Kidney (tissue), 14 donors: ENCODE data around the gene GATA2. TPM values are rescaled to one million over a fixed set of nuclear protein-coding genes. Genes with fewer than 3 reads are reported as not detected.

ENCODE experiments used
- DNase-seq, 5 donors: peaks; one replicate each; pipeline ENCODE4 v3.0.0-alpha.2; 2013 to 2020
- FAIRE-seq: peaks from 2 replicates; lab custom pipeline; 2012; peaks lifted over from hg19 to GRCh38; lab: Jason Lieb, UNC
- H3K27ac ChIP-seq, 2 donors: one replicate each; pipeline ENCODE4 v1.7.0; 2013; ENCODE audit warnings: low read depth in 2 of 2, low read length in 2 of 2, inconsistent platforms in 1 of 2
- H3K27me3 ChIP-seq: one replicate; pipeline ENCODE4 v1.7.1; 2013; ENCODE audit warnings: low read length, inconsistent platforms; ENCODE audit not compliant: control insufficient read depth, insufficient read depth
- H3K36me3 ChIP-seq, 3 donors: one replicate each; pipeline versions ENCODE4 v1.7.0 to v1.7.1; 2013; ENCODE audit warnings: low read length in 3 of 3, control low read depth in 1 of 3, inconsistent platforms in 1 of 3; ENCODE audit not compliant: insufficient read depth in 3 of 3, control insufficient read depth in 2 of 3
- H3K4me1 ChIP-seq, 3 donors: one replicate each; pipeline versions ENCODE4 v1.7.0 to v1.7.1; 2013; ENCODE audit warnings: low read length in 3 of 3, inconsistent platforms in 1 of 3, low read depth in 1 of 3; ENCODE audit not compliant: control insufficient read depth in 2 of 3, insufficient read depth in 2 of 3
- H3K4me3 ChIP-seq, 3 donors: one replicate each; pipeline versions ENCODE4 v1.7.0 to v1.8.1; 2013; ENCODE audit warnings: low read length in 3 of 3, control low read depth in 1 of 3, inconsistent platforms in 1 of 3
- H3K9ac ChIP-seq, 3 donors: one replicate each; pipeline versions ENCODE4 v1.7.0 to v1.7.1; 2013; ENCODE audit warnings: low read length in 3 of 3, control low read depth in 1 of 3, inconsistent platforms in 1 of 3
- H3K9me3 ChIP-seq, 3 donors: one replicate each; pipeline versions ENCODE4 v1.7.0 to v1.7.1; 2013; ENCODE audit warnings: low read length in 3 of 3, control low read depth in 1 of 3, inconsistent platforms in 1 of 3; ENCODE audit not compliant: control insufficient read depth in 2 of 3, insufficient read depth in 1 of 3
- CTCF ChIP-seq: IDR thresholded peaks from 3 replicates; pipeline ENCODE4 v1.5.1; 2012; ENCODE audit warnings: mild to moderate bottlenecking, moderate library complexity, borderline replicate concordance; ENCODE audit not compliant: insufficient read depth; ENCODE audit errors: extremely low read depth
- intact Hi-C: fragments of 100-400 bp; cut with DNase I; formaldehyde crosslinking; loops from one replicate; pipeline ENCODE4 v1.11.1; 2022
- polyA plus RNA-seq: library from polyadenylated mRNA; stranded (reverse); fragments of 350-450 nt; fragmentation: Illumina TruSeq; extraction: RNeasy Lipid Tissue Mini Kit (QIAGEN cat#74804); gene quantifications from one replicate; pipeline ENCODE4 v1.2.3, GENCODE V29; 2014; ENCODE audit warnings: low read depth, low replicate concordance; ENCODE audit not compliant: insufficient read depth
- total RNA-seq: library from RNA; stranded (reverse); fragmentation: NEBNext Ultra II Directional; extraction: Animal tissue kit (Norgen Biotek cat#: 25700); gene quantifications from one replicate; pipeline ENCODE4 v1.2.1, GENCODE V29; 2021
- donor health status: control.
- donor health status: control.
- donor health status: control.
- donor health status: control.
- donor health status: control.
- donor health status: DM: yes; HTN: yes; CAD: no.
- donor health status: Normal renal cell carcinoma (clear cell type).

The GATA2 gene
- total and polyA plus RNA-seq, 2 donors from 2014 or later = 22.9 to 31.4 TPM

DNA sequence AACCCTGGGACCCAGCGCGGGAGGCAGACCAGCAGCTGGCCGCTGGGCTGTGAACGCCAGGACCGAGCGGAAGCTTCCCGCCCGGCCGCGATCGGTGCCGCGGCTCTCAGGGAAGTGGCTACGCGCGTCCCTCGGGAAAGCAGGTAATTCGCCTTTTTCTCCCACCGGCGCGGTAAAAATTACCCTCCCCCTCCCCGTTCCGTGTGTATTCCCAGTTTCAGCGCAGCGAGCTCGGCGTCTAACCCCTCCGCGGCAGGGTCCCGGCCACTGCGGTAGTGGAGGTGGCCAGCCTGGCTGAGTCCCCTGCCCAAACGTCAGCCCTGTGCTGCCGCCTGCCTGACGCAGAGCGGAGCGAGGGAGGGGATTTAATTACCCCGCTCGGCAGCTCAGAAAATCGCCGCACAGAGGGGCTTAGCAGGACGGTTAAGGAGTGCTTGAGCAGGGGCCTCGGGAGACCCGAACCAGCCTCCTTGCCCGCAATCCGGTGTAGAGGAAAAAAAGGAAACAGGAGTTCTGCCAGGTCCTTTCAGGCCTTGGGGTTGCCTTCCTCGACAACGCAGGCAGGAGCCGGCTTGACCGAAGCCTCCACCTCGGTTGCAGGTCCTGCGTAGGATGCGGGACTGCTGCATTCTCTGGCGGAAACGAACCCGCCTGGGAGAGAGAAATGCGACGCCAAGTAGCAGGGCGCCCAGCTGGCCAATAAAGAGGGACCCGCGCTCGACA lies 2.9 kb downstream of the GATA2 start:
- intact Hi-C loops = loop anchor here (10.0 kb wide), 1 partner anchor 315 kb away; no protein-coding TSS in a partner anchor
- peaks cover 0 to 3% (median 0%) of the 10 kb centered on the region in 3 donors for H3K36me3 ChIP-seq
- FAIRE-seq = no peak
- peak overlapping the region; percentile 50 to 78 (median 65) for H3K4me3 ChIP-seq
- DNase-seq = peak; percentile 78 to 84 (median 80)
- no peaks in the 10 kb centered on the region for H3K9me3 ChIP-seq
- TF ChIP-seq CTCF = no peak
- peak overlapping the region; percentile 6 to 58 (median 56) for H3K9ac ChIP-seq
- H3K27me3 ChIP-seq = peaks cover 42% of the 10 kb centered on the region
- peaks cover 0 to 15% (median 0%) of the 10 kb centered on the region in 3 donors for H3K4me1 ChIP-seq
- peak overlapping the region; percentile 85 to 90 for H3K27ac ChIP-seq

DNA sequence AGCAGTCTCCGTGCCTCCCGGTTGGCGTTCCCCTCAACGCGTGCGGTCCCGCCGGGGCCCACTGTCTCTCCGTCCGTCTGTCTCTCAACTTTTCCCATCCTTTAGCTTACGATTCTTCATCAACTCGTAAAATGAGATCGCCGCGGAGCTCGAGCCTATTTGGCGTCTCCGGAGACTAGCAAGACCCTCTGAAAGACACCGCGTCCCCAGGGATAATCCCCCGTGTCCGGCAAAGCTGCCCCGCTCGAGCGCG lies 3.4 kb downstream of the GATA2 start:
- Histone ChIP-seq H3K27ac (peak overlapping the region; percentile 85 to 90), H3K36me3 (peaks cover 0 to 3% (median 0%) of the 10 kb centered on the region in 3 donors), H3K4me1 (peaks cover 0 to 15% (median 3%) of the 10 kb centered on the region in 3 donors), H3K9ac (peak overlapping the region in 2 of 3 donors; percentile 56 to 58), H3K9me3 (no peaks in the 10 kb centered on the region), H3K27me3 (peaks cover 43% of the 10 kb centered on the region), H3K4me3 (peak overlapping the region; percentile 50 to 78 (median 65))
- intact Hi-C loops = no loop called here
- FAIRE-seq (no peak), DNase-seq (no peak)
- TF ChIP-seq CTCF = no peak

DNA sequence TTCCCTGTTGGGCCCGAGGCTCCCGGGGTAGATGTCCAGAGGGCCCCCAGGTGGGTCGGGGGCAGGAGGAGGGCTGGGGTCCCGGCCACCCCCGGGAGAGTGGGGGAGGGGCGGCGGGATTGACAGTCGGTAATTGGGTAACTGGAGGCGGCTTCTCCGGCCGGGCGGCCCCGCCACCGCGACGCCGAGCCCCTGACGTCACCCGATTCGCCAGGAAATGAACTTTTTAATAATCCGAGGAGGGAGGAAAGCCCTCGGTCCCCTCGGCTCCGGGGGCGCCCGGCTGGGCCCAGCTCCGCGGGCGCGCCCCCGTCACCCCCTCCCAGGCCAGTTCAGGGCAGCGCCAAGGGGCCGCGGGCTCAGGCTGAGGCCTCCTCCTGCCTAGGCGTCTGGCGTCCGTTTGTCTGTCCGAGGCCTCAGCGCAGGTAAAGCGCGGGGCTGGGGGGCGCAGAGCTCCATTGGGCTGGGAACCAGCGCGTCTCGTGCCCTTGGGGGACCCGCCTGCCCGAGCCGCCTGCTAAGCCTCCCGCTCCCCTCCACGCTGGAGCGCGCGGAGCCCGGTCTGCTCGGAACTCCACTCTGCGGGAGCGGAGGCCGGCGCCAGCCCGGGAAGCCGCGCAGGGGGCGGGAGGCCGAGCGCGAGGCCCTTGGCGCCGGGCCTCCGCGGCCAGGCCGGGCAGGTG lies 3.9 kb downstream of the GATA2 start:
- Histone ChIP-seq H3K27me3 (peaks cover 39% of the 10 kb centered on the region), H3K9ac (peak overlapping the region in 2 of 3 donors; percentile 56 to 60), H3K9me3 (no peaks in the 10 kb centered on the region), H3K36me3 (peaks cover 0 to 3% (median 0%) of the 10 kb centered on the region in 3 donors), H3K4me1 (peaks cover 0 to 15% (median 4%) of the 10 kb centered on the region in 3 donors), H3K4me3 (peak overlapping the region; percentile 50 to 78 (median 65)), H3K27ac (peak overlapping the region; percentile 85 to 90)
- TF ChIP-seq CTCF = no peak
- intact Hi-C loops = no loop called here
- no peak for FAIRE-seq
- DNase-seq = peak; percentile 78 to 88 (median 85)
